NCI-H446 treated with DMSO at 0.1 percent for 48 hours (cell line): Measurements from ENCODE around the gene PDHX.
"Not testable (repeated sequence)": the region's sequence is repeated elsewhere in the genome, so short reads cannot be mapped to it uniquely, and the experiment has no call there.

Experiments used
- DNase-seq: peaks from one replicate; lab custom pipeline; 2025; lab: John Stamatoyannopoulos, UW

Gene PDHX

GRCh38 chr11:34916015-34916842 is at the start of gene PDHX, which contains the start of gene APIP:
Gene PDHX (plus strand): TSS chr11:34916618. CDS start chr11:34916656, 38 bp downstream.
Gene APIP (minus strand): TSS chr11:34916379. CDS start chr11:34916284, 95 bp downstream.
- DNase-seq: peak; percentile 96

- no peak for DNase-seq
Measured at GRCh38 chr11:34869425-34869824, 47.0 kb upstream of the PDHX start.

GRCh38 chr11:34870548-34871196 is 45.7 kb upstream of the PDHX start:
- no peak for DNase-seq

- DNase-seq: no peak
Measured at GRCh38 chr11:34874202-34874601, 42.2 kb upstream of the PDHX start.

GRCh38 chr11:34877375-34877975 is 38.9 kb upstream of the PDHX start:
- DNase-seq: no peak

GRCh38 chr11:34881900-34882299 is 34.5 kb upstream of the PDHX start:
- no peak for DNase-seq

GRCh38 chr11:34886609-34887008 is 29.8 kb upstream of the PDHX start:
- no peak for DNase-seq

- no peak for DNase-seq
Measured at GRCh38 chr11:34887260-34887659, 29.2 kb upstream of the PDHX start.

- peak; percentile 1 for DNase-seq
Measured at GRCh38 chr11:34890089-34890488, 26.3 kb upstream of the PDHX start.

GRCh38 chr11:34890812-34891211 is 25.6 kb upstream of the PDHX start:
- peak; percentile 46 for DNase-seq

GRCh38 chr11:34891611-34892010 is 24.8 kb upstream of the PDHX start:
- no peak for DNase-seq

- DNase-seq: peak; percentile 15
Measured at GRCh38 chr11:34893416-34893815, 23.0 kb upstream of the PDHX start.

GRCh38 chr11:34896191-34896590 is 20.2 kb upstream of the PDHX start:
- not testable (repeated sequence) for DNase-seq

GRCh38 chr11:34897171-34897870 is 19.1 kb upstream of the PDHX start:
- DNase-seq: no peak

- DNase-seq: no peak
Measured at GRCh38 chr11:34898474-34898873, 17.9 kb upstream of the PDHX start.

GRCh38 chr11:34899633-34900016 is 16.8 kb upstream of the PDHX start:
- no peak for DNase-seq

GRCh38 chr11:34904421-34904955 is 11.9 kb upstream of the PDHX start:
- no peak for DNase-seq

- DNase-seq: no peak
Measured at GRCh38 chr11:34905666-34906065, 10.8 kb upstream of the PDHX start.

GRCh38 chr11:34907934-34908593 is 8.4 kb upstream of the PDHX start:
- no peak for DNase-seq

- no peak for DNase-seq
Measured at GRCh38 chr11:34909415-34909814, 7.0 kb upstream of the PDHX start.

GRCh38 chr11:34909955-34910354 is 6.5 kb upstream of the PDHX start:
- no peak for DNase-seq

GRCh38 chr11:34910817-34911216 is 5.6 kb upstream of the PDHX start:
- no peak for DNase-seq
